GM13977 (cell line): ENCODE measurements around the gene INPP4A.

Experiments used
- DNase-seq: peaks from one replicate; pipeline ENCODE4 v3.0.0; 2012; ENCODE audit warnings: low spot score
- in situ Hi-C: fragments of 300-500 bp; cut with MboI; formaldehyde crosslinking; loops from one replicate; pipeline ENCODE4 v1.12.0; 2022; ENCODE audit warnings: low sequenced_read_pairs, low pct_unique_long_range_greater_than_20kb, mixed read lengths, inconsistent platforms; ENCODE audit not compliant: unreplicated experiment
- TF ChIP-seq, protein P1 (sequence below): IDR thresholded peaks from 2 replicates; pipeline ENCODE4 v1.5.1; 2012; ENCODE audit warnings: mild to moderate bottlenecking, control low read depth; ENCODE audit not compliant: insufficient read depth; ENCODE audit errors: extremely low read depth, missing control alignments

Gene INPP4A

DNA sequence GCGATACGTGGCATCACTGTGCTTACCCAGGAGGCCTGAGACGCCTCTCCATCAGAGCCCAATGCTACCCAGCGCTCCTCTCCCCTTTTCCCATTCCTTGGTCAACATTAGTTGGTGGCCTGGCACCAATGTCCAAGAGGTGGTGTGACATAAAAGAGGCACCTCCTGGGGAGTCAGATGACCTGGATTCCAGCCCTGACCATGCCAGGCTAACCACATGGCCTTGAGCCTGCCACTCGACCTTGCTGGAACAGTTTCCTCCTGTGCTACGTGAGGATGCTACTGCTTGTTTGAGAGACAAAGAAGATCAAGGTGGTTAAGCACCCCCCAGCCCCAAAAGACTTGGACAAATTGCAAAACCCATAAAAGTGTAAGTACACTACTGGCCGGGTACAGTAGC, 76.6 kb downstream of the INPP4A start:
- no peak for DNase-seq
- TF ChIP-seq, protein P1, sequence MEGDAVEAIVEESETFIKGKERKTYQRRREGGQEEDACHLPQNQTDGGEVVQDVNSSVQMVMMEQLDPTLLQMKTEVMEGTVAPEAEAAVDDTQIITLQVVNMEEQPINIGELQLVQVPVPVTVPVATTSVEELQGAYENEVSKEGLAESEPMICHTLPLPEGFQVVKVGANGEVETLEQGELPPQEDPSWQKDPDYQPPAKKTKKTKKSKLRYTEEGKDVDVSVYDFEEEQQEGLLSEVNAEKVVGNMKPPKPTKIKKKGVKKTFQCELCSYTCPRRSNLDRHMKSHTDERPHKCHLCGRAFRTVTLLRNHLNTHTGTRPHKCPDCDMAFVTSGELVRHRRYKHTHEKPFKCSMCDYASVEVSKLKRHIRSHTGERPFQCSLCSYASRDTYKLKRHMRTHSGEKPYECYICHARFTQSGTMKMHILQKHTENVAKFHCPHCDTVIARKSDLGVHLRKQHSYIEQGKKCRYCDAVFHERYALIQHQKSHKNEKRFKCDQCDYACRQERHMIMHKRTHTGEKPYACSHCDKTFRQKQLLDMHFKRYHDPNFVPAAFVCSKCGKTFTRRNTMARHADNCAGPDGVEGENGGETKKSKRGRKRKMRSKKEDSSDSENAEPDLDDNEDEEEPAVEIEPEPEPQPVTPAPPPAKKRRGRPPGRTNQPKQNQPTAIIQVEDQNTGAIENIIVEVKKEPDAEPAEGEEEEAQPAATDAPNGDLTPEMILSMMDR: no peak
- in situ Hi-C loops: no loop called here

DNA sequence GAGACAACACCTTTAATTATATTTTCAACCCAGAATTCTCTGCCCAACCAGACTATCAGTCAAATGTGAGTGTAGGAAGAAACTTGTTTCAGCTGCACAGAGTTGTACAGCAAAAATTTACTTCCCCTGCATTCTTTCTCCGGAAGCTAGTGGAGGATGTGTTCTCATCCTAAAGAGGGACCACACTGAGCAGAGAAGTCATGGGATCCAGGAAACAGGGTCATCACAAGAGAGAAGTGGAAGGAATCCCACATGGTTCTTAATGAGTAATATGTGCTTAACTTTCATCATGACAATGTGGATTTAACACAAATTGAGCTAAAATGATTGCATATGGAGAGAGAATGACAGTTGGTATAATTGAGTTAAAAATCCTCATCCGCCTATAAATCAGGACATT, 78.2 kb downstream of the INPP4A start:
- in situ Hi-C loops: no loop called here
- no peak for DNase-seq
- TF ChIP-seq, protein P1: no peak

DNA sequence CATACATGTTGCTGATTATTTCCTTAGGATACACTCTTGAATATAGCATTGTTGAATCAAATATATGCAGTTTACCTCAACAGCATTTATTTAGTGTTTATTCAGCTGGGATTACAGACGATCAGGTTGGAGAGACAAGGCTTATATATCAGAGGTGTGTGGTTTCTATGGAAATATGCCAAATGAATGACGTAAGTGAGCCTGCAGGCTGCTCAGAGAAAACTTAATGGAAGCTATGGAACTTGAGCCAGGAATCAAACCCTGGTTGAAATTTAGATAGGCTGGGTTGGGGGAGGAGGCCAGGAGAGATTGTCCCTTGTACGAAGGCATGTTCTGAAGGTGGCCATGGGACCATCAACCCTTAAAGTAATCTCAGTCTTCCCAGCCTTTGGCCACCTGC, 79.5 kb downstream of the INPP4A start:
- DNase-seq: no peak
- TF ChIP-seq, protein P1: no peak
- in situ Hi-C loops: no loop called here

DNA sequence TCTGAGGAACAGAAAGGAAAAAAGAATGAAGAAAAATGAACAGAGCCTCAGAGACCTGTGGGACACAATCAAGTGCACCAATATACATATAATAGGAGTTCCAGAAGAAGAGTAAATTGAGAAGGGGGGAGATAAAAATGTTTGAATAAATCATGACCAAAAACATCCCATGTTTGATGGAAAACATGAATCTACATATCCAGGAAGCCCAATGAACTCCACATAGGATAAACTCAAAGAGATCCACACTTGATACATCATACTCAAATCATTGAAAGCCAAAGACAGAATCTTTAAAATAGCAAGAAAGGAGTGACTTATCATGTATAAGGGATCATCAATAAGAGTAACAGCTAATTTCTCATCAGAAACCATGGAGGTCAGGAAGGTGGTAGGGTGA, 83.7 kb downstream of the INPP4A start:
- no peak for DNase-seq
- TF ChIP-seq, protein P1: no peak
- in situ Hi-C loops: no loop called here

DNA sequence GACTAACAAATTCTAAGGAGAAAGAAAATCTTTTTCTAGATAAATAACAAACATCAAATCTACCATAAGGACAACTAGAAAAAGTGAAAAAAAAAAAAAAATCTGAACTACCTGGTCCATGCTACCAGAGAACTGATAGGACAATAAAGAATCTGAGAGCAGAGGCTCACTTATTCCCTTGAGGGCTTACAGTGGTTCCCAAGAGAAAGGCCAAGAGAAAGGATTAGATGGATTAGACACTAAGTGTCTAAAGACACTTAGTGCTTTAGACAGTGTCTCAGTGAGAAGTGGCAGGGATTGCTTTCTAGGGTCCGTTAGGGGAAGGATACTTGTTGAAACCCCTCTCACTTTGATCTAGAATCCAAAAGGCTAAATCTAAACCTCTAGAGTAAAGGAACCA, 85.5 kb downstream of the INPP4A start:
- in situ Hi-C loops: no loop called here
- TF ChIP-seq, protein P1: no peak
- DNase-seq: no peak

DNA sequence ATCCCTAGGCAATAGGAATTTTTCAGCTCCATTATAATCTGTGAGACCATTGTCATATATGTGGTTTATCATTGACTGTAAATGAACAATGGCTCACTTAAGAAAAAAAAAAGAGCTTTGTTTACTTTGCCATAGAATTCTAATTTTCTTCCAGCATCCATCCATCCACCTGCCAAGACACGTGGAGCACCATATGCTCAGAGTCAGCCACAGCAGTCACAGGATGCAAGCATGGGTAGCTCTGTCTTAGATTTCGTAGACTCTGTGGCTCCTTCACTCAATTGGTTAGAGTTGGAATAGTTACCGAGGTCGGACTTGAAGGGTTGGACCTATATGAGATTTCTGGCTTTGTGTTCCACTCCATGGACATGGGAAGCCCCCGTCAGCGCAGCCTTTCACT, 88.1 kb downstream of the INPP4A start:
- no peak for DNase-seq
- in situ Hi-C loops: no loop called here
- TF ChIP-seq, protein P1: no peak

DNA sequence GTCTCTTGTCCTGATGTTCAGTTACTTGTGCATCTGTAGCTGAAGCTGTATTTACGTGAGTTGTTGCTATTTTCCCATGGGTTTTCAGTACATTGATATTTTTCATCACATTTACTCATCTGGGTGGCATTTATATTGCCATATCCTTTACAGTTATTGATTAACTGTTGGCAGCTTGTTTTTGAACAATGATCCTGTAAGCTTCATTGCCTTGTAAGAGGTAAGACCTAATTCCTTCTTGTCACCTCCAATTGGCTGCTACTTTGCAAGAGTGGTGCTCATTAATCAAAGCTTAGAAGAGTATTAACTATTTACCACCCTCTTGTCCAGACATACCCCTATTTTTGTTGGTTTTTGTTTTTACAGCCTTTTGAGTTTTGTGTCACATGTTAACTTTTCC, 88.9 kb downstream of the INPP4A start:
- no peak for DNase-seq
- TF ChIP-seq, protein P1: no peak
- in situ Hi-C loops: no loop called here
